Raji (cell line): ENCODE data around the gene DNAJC8.
A peak's percentile ranks its signal among the peaks of the same experiment; 100 is the strongest.

Source experiments
- POLR2A ChIP-seq: IDR thresholded peaks from 2 replicates; pipeline ENCODE4 v1.6.1; 2011; ENCODE audit warnings: low read depth, low read length, control low read depth; ENCODE audit not compliant: insufficient read depth

The DNAJC8 gene

DNA sequence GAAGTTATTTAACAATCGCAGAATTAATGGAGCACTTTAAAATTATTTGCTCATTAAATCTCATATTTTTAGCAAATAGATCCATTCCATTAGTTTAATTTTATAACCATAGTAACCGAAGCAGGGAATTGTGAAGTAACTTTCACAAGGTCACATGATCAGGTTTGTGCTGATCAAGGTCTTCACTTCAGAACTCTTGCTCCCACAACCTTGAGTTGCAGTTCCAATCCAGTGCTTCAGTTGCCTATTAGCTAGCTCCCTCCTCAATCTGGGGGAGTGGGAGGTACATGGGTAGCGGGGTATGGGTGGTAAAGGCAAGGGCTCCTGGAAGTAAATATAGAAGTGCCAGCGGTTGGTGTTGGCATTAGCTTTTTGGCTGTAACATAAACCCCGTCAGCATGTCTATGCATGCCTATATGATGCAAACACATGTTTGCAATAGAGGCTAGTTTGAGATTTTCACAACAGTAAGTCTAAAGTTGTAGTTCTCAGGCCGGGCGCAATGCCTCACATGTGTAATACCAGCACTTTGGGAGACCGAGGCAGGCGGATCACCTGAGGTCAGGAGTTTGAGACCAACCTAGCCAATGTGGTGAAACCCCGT, 8.9 kb upstream of the DNAJC8 start:
- no peak for TF ChIP-seq POLR2A

DNA sequence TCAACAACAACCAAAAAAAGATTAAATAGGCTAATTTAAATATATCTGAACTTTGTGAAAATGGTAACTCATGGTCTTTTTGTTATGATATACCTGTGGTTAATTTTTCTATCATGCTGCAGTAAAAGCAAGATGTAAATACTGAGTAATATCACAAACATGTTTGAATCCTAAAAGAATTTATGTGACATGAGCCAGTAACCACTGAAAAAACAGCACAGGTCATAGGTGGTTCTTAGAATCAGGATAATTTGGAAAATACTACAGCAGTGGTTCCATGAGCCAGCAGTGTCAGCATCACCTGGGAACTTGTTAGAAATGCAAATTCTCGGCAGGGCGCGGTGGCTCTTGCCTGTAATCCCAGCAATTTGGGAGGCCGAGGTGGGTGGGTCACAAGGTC, 7.2 kb upstream of the DNAJC8 start:
- TF ChIP-seq POLR2A = no peak

DNA sequence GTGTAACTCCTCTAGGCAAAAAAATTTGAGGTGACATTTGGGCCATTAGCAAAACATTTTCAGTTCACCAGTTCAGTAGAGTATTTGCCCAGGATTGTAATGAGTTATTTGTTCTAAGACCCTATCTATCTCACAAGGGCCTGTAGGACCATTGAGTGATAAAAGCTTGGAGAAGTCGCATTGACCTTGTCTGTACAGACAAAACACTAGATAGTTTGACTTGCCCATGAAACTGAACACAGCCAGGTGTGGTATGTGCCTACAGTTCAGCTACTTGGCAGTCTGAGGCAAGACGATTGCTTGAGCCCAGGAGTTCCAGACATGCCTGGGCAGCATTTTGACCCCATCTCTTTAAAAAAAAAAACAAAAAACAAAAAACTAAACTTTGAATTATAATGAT, 6.2 kb upstream of the DNAJC8 start:
- 0 out of 2 replicates have a peak, but pooled peaks have one; percentile 32 for TF ChIP-seq POLR2A

DNA sequence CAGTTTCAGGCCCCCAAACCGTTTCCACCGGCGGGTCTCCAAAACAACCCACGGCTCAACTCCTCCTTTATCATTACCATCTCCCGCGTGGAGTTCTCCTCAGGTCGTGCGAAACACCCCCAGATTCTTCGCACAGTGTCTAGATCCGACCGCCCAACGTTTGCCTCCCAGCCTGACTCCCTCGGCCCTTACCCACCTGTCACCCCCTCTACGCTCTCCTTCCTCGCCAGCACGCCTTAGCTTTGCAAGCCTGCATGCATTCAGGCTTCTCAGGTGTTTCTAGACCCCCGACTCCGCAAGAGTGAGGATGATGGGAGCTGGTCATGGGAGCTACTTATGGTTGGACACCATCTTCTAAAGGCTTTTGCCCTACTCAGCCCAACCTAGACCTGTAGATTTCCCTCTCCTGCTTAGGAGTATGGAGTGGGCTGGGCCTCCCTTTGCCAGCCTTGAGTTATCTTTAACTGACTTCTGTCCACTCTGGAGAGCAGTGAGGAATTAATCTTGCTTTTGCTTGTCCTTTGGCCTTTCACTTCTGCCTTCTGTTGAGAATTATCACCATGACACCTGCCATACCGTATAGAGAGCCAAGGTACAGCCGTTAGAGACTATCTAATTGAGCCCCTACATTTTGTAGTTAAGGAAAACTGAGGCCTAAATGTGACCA, 4.0 kb upstream of the DNAJC8 start:
- TF ChIP-seq POLR2A = no peak

DNA sequence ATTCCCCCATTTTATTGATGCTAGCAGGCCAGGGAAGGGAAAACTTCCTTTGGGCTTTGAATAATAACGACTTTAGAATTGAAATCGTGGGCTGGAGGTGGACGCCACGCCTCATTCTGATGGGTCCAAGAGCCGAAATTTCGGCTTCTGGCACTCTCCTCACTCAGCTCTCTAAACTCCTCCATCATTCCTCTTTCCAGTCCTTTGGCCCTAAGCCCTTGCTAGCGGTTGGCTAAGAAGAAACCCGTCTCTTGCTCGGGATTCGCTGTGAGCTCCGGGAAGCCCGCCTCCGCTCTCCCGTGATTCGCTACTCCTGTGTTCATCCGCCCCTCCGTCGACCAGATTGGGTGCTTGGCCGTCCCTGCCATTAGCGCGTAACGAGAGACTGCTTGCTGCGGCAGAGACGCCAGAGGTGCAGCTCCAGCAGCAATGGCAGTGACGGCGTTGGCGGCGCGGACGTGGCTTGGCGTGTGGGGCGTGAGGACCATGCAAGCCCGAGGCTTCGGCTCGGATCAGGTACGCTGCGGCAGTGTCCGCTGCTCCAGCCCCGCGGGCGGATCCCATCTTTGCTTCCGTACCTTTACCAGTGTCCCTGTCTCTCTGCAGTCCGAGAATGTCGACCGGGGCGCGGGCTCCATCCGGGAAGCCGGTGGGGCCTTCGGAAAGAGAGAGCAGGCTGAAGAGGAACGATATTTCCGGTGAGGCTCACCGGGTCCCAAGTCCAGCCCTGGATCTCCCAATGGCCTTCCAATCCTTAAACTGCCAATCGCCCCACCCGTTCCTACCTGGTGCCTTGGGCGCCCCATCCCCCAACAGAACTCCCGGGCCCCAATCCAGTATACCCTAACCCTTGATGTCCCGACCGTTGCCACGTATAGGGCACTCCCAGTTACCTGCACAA, 3.2 kb upstream of the DNAJC8 start, which contains the start of gene ATP5IF1:
TSS of gene ATP5IF1 (plus strand) at position 370 of the 901 bp plus-strand sequence. CDS start at position 430, 60 bp downstream.
- peak; percentile 100 for TF ChIP-seq POLR2A

DNA sequence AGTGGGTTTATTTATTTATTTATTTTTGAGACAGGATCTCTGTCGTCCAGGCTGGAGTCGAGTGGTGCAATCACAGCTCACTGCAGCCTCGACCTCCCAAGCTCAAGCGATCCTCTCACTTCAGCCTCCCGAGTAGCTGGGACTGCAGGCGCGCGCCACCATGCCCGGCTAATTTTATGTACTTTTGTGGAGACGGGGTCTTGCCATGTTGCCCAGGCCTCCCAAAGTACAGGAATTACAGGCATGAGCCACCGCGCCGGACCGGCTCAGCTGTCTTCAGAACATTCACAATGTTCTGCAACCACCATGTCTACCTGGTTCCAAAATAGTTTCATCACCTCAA, 406 bp upstream of the DNAJC8 start:
- no peak for TF ChIP-seq POLR2A

DNA sequence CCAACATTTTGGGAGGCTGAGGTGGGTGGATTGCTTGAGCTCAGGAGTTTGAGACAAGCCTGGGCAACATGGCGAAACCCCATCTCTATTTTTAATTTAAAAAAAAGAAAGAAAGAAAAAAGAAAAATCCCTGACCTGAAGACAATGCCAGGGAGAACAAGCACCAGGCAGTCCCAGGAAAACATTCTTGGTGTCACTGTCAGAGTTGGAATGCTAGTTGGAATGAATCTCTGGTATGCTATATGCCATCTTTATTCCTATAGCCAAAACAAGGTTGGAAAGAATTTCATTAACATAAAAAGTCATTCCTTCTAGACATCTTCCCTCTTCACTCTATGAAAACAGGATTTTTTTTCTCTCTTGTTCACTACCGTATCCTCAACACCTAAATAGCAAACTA, 2.8 kb downstream of the DNAJC8 start:
- no peak for TF ChIP-seq POLR2A

DNA sequence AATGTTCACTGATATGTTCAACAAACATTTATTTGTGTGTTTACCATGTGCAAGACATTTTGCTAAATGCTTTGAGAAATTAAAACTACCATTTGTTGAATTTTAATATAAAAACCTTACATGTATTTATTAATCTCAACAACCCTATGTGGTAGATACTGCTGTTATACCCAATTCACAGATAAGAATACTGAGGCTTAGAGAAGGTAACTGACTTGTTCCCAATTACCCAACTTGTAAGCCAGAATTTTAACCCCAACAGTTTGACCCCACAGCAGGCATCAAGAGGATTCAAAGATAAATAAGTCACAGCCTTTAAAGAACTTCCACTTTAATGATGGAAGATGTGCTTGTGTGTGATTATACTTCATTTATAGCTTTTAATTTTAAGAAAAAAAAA, 3.7 kb downstream of the DNAJC8 start:
- TF ChIP-seq POLR2A = no peak

DNA sequence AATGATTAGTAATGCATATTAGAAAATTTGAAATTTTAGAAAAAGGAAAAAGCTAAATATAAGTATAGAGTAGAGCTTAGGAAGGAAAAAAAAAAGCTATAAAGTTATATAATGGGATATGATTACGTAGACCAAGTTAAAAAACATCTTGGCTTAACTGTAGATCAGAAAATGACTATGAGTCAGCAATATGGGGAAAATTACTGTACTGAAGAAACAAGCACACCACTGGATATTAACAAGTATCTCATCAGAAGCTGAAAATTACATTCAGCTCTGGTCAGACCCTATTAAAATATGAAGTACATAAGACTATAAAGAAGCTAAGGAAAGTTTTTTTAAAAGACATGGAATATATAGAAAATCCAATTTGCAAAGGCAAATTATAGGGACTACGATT, 19.5 kb downstream of the DNAJC8 start:
- TF ChIP-seq POLR2A = no peak

DNA sequence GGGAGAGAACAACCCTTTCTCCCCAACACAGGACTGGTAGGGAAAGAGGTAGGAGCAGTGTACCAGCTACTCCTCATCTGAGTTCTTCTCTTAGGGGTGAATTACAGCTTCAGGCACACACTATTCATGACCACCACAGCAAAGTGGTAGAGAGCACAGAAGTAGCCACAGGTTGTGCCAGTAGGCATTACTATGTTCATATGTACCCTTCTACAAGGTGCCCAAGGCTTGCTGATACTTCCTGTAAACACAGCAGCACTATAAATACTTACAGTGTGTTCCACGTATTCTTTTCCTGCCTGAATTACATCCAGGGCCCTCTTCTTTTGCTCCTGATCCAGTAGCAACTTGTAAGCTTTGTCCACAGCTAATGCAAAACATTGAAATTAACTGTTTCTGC, 23.1 kb downstream of the DNAJC8 start:
- no peak for TF ChIP-seq POLR2A

DNA sequence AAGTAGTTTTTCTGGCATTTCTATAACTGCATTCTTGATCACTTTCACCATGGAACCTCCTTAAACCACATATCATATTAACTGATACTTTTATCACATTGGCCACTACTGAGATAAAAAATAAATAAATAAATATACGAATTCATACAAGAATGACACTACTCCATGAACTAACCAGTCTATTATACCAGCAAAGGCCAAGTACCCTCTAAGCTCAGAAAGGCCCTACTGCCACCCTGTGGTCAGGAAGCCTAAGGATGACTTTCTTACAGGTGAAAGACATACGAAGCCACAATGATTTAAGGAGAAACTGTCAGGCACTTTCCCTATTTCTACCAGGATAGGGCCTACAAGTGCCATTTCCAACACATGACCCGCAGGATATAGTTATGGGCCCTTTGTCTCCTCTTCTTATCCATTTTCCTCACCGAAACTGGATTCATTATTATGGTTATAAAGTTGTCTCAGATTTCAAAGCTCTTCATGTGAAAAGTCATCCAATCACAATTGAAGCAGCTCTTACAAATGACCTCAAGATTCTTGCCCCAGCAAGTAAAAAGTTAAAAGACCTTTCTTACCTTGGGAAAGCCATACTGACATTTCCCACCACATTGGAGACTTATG, 23.9 kb downstream of the DNAJC8 start:
- TF ChIP-seq POLR2A = no peak

DNA sequence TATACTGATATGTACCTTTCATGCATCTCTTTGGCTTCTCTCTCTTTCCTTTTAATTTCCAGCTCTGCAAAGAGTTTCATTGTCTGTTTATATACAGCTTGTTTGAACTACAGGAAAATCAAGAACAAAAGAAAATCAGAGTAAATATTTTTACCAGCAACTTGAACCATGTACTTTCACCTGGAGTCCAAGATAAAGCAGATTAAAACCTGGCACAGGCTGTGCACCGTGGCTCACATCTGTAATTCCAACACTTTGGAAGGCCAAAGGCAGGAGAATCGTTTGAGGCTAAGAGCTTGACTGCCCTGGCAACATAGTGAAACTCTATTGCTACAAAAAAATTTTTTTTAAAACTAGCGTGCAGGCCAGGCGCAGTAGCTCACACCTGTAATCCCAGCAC, 27.6 kb downstream of the DNAJC8 start:
- no peak for TF ChIP-seq POLR2A

DNA sequence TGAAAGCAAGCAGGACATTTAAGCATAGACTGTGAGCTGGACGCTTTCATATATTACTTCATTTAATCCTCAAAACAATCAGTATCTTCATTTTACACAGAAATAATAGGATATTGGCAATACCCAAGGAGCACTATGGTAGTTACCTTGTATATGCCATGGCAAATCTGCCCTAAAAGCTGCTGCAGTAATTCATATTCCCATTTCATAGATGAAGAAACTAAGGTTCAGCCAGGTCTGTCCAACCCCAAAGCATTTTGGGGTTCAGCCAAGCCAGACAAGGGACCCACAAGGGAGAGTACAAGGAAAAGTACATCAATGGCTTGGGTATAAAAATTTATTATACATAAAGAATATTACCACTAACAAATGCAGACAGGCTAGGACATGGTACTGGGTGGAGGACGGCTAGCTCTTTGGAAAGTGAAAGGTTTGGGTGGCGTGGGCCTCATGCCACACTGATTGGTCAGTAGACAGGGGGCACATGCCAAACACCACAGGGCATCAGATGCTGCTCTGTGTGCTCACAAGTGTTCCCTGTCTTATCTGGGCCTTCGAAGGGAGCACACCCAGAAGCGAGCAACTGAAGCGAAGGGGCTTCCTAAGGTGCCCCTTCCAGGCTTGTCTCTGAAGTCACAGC, 32.5 kb downstream of the DNAJC8 start:
- TF ChIP-seq POLR2A = no peak

DNA sequence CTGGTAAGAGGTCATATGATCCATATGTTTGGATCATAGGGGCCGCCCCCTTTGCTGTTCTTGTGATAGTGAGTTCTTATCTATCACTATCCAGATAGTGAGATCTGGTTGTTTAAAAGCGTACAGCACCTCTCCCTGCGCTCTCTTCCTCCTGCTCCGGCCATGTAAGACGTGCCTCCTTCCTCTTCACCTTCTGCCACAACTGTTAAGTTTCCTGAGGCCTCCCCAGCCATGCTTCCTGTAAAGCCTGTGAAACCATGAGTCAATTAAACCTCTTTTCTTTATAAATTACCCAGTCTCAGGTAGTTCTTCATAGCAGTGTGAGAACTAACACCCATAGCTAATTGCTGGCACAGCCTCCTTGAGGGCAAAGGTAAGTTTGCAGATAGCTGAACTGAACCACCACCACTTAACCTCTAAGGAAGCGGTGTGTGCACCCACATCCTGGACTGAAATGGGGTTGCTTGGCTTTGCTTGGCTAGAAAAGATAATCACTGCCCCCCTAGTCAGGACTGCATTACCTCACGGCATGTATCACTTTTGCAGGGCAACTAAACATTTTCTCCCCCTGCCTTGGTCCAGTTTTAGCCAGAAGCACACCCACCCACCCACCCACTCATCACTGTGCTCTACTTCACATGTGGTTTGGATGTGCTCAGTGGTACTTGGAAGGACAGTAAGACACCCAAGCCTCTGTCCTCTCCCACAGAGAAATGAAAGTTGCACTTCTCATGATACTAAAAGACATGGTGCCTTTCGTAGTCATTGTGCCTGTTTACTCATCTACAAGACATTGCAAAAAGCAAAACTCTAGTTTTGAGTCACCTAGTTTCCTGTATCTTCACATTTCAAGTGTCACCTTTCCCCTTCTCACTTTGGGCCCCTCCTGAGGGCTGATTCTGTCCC, 33.2 kb downstream of the DNAJC8 start:
- no peak for TF ChIP-seq POLR2A
